Measurements from ENCODE around the gene MIOS.

The MIOS gene

DNA sequence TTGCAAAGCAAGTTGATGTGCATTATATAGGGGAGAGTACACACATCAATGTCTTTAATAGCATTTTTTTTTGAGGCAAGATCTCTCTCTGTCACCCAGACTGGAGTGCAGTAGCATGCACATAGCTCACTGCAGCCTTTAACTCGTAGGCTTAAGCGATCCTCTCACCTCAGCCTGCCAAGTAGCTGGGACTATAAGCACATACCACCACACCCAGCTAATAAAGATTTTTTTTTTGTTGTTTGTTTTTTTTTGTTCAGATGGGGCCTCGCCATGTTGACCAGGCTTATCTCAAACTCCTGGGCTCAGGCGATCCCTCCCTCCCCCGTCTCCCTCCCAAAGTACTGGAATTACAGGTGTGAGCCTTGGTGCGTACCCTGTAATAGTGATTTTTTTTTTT, 75.4 kb downstream of the MIOS start:
- ChIA-PET POLR2A (interaction anchor here (1.8 kb wide), 1 partner anchor 329 kb away, joined by 7 read pairs; no protein-coding TSS in a partner anchor), CTCF (interaction anchor here (1.1 kb wide), 1 partner anchor 122 kb away, joined by 3 read pairs; no protein-coding TSS in a partner anchor)
- H3K27ac ChIP-seq (ENCODE audit: extremely low read depth, low read depth, low read length), result no peak overlapping the region

More for the DNA sequence above, 75.4 kb downstream of the MIOS start:
- H3K4me1 ChIP-seq (ENCODE audit: control insufficient read depth, insufficient read depth, low read length), result 0 out of 2 replicates have a peak, but pooled peaks cover 3% of the 10 kb centered on the region
- TF ChIP-seq, protein P1, sequence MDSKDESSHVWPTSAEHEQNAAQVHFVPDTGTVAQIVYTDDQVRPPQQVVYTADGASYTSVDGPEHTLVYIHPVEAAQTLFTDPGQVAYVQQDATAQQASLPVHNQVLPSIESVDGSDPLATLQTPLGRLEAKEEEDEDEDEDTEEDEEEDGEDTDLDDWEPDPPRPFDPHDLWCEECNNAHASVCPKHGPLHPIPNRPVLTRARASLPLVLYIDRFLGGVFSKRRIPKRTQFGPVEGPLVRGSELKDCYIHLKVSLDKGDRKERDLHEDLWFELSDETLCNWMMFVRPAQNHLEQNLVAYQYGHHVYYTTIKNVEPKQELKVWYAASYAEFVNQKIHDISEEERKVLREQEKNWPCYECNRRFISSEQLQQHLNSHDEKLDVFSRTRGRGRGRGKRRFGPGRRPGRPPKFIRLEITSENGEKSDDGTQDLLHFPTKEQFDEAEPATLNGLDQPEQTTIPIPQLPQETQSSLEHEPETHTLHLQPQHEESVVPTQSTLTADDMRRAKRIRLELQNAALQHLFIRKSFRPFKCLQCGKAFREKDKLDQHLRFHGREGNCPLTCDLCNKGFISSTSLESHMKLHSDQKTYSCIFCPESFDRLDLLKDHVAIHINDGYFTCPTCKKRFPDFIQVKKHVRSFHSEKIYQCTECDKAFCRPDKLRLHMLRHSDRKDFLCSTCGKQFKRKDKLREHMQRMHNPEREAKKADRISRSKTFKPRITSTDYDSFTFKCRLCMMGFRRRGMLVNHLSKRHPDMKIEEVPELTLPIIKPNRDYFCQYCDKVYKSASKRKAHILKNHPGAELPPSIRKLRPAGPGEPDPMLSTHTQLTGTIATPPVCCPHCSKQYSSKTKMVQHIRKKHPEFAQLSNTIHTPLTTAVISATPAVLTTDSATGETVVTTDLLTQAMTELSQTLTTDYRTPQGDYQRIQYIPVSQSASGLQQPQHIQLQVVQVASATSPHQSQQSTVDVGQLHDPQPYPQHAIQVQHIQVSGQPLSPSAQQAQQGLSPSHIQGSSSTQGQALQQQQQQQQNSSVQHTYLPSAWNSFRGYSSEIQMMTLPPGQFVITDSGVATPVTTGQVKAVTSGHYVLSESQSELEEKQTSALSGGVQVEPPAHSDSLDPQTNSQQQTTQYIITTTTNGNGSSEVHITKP (tag by site-specific recombination; IDR thresholded peaks at IDR 0.05), result peak; percentile 34; the same call in 1 of the 2 replicates
- TF ChIP-seq OSR2 (tag by site-specific recombination; IDR thresholded peaks at IDR 0.05), result peak; percentile 19; the same call in 1 of the 2 replicates
- TF ChIP-seq KLF7 (tag by site-specific recombination; IDR thresholded peaks at IDR 0.05; ENCODE audit: borderline replicate concordance), result peak; percentile 77; the same call in 1 of the 2 replicates
- TF ChIP-seq ZNF473 (tag by site-specific recombination; IDR thresholded peaks at IDR 0.05), result no peak
- TF ChIP-seq, protein P2, sequence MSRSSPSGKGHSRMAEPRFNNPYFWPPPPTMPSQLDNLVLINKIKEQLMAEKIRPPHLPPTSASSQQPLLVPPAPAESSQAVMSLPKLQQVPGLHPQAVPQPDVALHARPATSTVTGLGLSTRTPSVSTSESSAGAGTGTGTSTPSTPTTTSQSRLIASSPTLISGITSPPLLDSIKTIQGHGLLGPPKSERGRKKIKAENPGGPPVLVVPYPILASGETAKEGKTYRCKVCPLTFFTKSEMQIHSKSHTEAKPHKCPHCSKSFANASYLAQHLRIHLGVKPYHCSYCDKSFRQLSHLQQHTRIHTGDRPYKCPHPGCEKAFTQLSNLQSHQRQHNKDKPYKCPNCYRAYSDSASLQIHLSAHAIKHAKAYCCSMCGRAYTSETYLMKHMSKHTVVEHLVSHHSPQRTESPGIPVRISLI (tag by site-specific recombination; IDR thresholded peaks at IDR 0.05), result peak; percentile 88
- TF ChIP-seq ELK4 (IDR thresholded peaks at IDR 0.05; ENCODE audit: borderline replicate concordance, low read depth, low read length), result no peak
- TF ChIP-seq ZXDB (tag by site-specific recombination; IDR thresholded peaks at IDR 0.05), result 0 out of 2 replicates have a peak, but pooled peaks have one; percentile 36
- no peak for TF ChIP-seq ZBTB20 (tag by site-specific recombination; IDR thresholded peaks at IDR 0.05)
- TF ChIP-seq, protein P3, sequence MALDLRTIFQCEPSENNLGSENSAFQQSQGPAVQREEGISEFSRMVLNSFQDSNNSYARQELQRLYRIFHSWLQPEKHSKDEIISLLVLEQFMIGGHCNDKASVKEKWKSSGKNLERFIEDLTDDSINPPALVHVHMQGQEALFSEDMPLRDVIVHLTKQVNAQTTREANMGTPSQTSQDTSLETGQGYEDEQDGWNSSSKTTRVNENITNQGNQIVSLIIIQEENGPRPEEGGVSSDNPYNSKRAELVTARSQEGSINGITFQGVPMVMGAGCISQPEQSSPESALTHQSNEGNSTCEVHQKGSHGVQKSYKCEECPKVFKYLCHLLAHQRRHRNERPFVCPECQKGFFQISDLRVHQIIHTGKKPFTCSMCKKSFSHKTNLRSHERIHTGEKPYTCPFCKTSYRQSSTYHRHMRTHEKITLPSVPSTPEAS (tag by site-specific recombination; IDR thresholded peaks at IDR 0.05), result no peak
- TF ChIP-seq MZF1 (tag by site-specific recombination; IDR thresholded peaks at IDR 0.05; ENCODE audit: borderline replicate concordance), result no peak
- TF ChIP-seq, protein P4, sequence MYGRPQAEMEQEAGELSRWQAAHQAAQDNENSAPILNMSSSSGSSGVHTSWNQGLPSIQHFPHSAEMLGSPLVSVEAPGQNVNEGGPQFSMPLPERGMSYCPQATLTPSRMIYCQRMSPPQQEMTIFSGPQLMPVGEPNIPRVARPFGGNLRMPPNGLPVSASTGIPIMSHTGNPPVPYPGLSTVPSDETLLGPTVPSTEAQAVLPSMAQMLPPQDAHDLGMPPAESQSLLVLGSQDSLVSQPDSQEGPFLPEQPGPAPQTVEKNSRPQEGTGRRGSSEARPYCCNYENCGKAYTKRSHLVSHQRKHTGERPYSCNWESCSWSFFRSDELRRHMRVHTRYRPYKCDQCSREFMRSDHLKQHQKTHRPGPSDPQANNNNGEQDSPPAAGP (tag by site-specific recombination; IDR thresholded peaks at IDR 0.05), result peak; percentile 35; the same call in 1 of the 2 replicates
- TF ChIP-seq ZNF174 (tag by site-specific recombination; IDR thresholded peaks at IDR 0.05), result no peak
- TF ChIP-seq, protein P5, sequence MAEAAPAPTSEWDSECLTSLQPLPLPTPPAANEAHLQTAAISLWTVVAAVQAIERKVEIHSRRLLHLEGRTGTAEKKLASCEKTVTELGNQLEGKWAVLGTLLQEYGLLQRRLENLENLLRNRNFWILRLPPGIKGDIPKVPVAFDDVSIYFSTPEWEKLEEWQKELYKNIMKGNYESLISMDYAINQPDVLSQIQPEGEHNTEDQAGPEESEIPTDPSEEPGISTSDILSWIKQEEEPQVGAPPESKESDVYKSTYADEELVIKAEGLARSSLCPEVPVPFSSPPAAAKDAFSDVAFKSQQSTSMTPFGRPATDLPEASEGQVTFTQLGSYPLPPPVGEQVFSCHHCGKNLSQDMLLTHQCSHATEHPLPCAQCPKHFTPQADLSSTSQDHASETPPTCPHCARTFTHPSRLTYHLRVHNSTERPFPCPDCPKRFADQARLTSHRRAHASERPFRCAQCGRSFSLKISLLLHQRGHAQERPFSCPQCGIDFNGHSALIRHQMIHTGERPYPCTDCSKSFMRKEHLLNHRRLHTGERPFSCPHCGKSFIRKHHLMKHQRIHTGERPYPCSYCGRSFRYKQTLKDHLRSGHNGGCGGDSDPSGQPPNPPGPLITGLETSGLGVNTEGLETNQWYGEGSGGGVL (tag by site-specific recombination; IDR thresholded peaks at IDR 0.05), result 0 out of 2 replicates have a peak, but pooled peaks have one; percentile 37
- TF ChIP-seq ZNF501 (tag by site-specific recombination; IDR thresholded peaks at IDR 0.05), result no peak
- 0 out of 2 replicates have a peak, but pooled peaks have one; percentile 18 for TF ChIP-seq KLF8 (tag by site-specific recombination; IDR thresholded peaks at IDR 0.05)
- TF ChIP-seq ZNF785 (tag by site-specific recombination; IDR thresholded peaks at IDR 0.05), result no peak
- TF ChIP-seq ZNF843 (tag by site-specific recombination; IDR thresholded peaks at IDR 0.05), result no peak
- no peak for TF ChIP-seq ZSCAN5A (tag by site-specific recombination; IDR thresholded peaks at IDR 0.05)
- no peak for TF ChIP-seq ZNF488 (tag by site-specific recombination; IDR thresholded peaks at IDR 0.05)
- TF ChIP-seq ZNF37A (tag by site-specific recombination; IDR thresholded peaks at IDR 0.05), result no peak
- TF ChIP-seq KLF9 (tag by site-specific recombination; IDR thresholded peaks at IDR 0.05; ENCODE audit: low read depth), result no peak
- TF ChIP-seq KLF1 (tag by site-specific recombination; IDR thresholded peaks at IDR 0.05), result peak; percentile 90
- peaks cover 5 to 8% of the 10 kb centered on the region in 2 experiments; a peak in 2 of 3 replicates for H3K36me3 ChIP-seq (ENCODE audit: control insufficient read depth in 2 of 2, insufficient read depth in 1 of 2, low read length in 2 of 2)
- no peak overlapping the region for H3K4me3 ChIP-seq (ENCODE audit: low read depth, low read length)
- H3K9me3 ChIP-seq (ENCODE audit: control insufficient read depth, insufficient read depth, low read depth, low read length), result no peaks in the 10 kb centered on the region
